Osteocyte (in vitro differentiated cells): Measurements from ENCODE around the gene CEACAM1. TPM values are rescaled to one million over a fixed set of nuclear protein-coding genes. Genes with fewer than 3 reads are reported as not detected.
"Not testable (repeated sequence)": the region's sequence is repeated elsewhere in the genome, so short reads cannot be mapped to it uniquely, and the experiment has no call there.

Experiments
- DNase-seq: peaks from one replicate; pipeline ENCODE4 v3.0.0; 2021; ENCODE audit warnings: mixed read lengths; ENCODE audit not compliant: unreplicated experiment; ENCODE audit errors: extremely low spot score
- H3K27ac Mint-ChIP-seq: one replicate; pipeline ENCODE4 v1.8.0; 2021; ENCODE audit warnings: mild to moderate bottlenecking, mixed read lengths; ENCODE audit not compliant: unreplicated experiment
- H3K27me3 Mint-ChIP-seq: one replicate; pipeline ENCODE4 v1.8.0; 2021; ENCODE audit warnings: mixed read lengths; ENCODE audit not compliant: unreplicated experiment
- H3K36me3 Mint-ChIP-seq: one replicate; pipeline ENCODE4 v1.8.0; 2021; ENCODE audit warnings: mixed read lengths; ENCODE audit not compliant: unreplicated experiment
- H3K4me1 Mint-ChIP-seq: one replicate; pipeline ENCODE4 v1.8.0; 2021; ENCODE audit warnings: mixed read lengths; ENCODE audit not compliant: unreplicated experiment
- H3K4me3 Mint-ChIP-seq: one replicate; pipeline ENCODE4 v1.8.0; 2021; ENCODE audit warnings: mild to moderate bottlenecking, moderate library complexity, mixed read lengths; ENCODE audit not compliant: unreplicated experiment
- H3K9me3 Mint-ChIP-seq: one replicate; pipeline ENCODE4 v1.8.0; 2021; ENCODE audit warnings: mixed read lengths; ENCODE audit not compliant: unreplicated experiment
- total RNA-seq: library from RNA; stranded (reverse); gene quantifications from 2 replicates; pipeline ENCODE4 v1.2.1, GENCODE V29; 2021
- TF ChIP-seq, protein P1 (sequence below): fragments of 200-600 bp; sonication (generic); IDR thresholded peaks from 2 replicates; pipeline ENCODE4 v1.5.0; 2021; ENCODE audit warnings: antibody characterized with exemption, mild to moderate bottlenecking, moderate library complexity

Gene CEACAM1
- total RNA-seq, 1 donor from 2014 or later = not detected

GRCh38 chr19:42495663-42496062 lies 32.6 kb downstream of the CEACAM1 start:
- H3K36me3 Mint-ChIP-seq = no peaks in the 10 kb centered on the region
- H3K4me1 Mint-ChIP-seq = peaks cover 14% of the 10 kb centered on the region

GRCh38 chr19:42494321-42494720 lies 34.0 kb downstream of the CEACAM1 start:
- TF ChIP-seq, protein P1, sequence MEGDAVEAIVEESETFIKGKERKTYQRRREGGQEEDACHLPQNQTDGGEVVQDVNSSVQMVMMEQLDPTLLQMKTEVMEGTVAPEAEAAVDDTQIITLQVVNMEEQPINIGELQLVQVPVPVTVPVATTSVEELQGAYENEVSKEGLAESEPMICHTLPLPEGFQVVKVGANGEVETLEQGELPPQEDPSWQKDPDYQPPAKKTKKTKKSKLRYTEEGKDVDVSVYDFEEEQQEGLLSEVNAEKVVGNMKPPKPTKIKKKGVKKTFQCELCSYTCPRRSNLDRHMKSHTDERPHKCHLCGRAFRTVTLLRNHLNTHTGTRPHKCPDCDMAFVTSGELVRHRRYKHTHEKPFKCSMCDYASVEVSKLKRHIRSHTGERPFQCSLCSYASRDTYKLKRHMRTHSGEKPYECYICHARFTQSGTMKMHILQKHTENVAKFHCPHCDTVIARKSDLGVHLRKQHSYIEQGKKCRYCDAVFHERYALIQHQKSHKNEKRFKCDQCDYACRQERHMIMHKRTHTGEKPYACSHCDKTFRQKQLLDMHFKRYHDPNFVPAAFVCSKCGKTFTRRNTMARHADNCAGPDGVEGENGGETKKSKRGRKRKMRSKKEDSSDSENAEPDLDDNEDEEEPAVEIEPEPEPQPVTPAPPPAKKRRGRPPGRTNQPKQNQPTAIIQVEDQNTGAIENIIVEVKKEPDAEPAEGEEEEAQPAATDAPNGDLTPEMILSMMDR = no peak
- peaks cover 14% of the 10 kb centered on the region for H3K4me1 Mint-ChIP-seq
- H3K4me3 Mint-ChIP-seq = no peak overlapping the region
- no peak overlapping the region for H3K27ac Mint-ChIP-seq
- H3K27me3 Mint-ChIP-seq = peaks cover 2% of the 10 kb centered on the region
- no peaks in the 10 kb centered on the region for H3K9me3 Mint-ChIP-seq
- DNase-seq = no peak
- H3K36me3 Mint-ChIP-seq = no peaks in the 10 kb centered on the region

More at GRCh38 chr19:42495663-42496062, 32.6 kb downstream of the CEACAM1 start:
- no peak overlapping the region for H3K27ac Mint-ChIP-seq
- peaks cover 2% of the 10 kb centered on the region for H3K27me3 Mint-ChIP-seq
- no peak for DNase-seq
- H3K9me3 Mint-ChIP-seq = no peaks in the 10 kb centered on the region
- no peak overlapping the region for H3K4me3 Mint-ChIP-seq
- TF ChIP-seq, protein P1 = no peak

DNA sequence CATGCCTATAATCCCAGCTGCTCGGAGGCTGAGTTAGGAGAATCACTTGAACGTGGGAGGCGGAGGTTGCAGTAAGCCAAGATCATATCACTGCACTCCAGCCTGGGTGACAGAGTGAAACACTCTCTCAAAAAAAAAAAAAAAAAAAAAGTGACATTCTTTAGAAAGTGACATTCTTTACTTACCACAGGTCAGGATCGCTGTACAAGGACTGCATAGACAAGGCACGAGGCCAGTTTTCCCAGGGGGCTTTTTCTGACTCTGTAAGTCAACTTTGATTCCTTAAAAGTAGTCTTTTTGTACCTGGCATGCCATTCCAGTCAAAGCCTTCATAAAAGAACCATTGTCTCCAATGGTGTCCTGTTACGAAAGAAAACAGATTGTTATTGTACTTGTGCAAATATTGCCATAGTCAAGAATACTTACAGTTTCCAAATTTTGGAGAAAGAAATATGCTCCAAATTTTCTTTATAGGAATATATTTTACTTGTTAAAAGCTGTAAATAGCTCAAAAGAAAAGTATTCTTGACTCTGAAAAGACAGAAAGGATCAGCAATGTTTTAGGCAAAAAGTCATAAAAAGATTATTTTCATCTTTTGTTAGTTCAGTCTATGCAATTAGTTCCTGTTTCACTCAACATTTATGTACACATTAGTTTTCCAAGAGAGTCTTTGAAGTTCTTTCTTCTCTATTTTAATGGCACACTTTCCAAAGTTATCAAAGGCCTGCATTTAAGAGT lies 39.3 kb downstream of the CEACAM1 start:
- peaks cover 2% of the 10 kb centered on the region for H3K4me1 Mint-ChIP-seq
- no peaks in the 10 kb centered on the region for H3K9me3 Mint-ChIP-seq
- no peak overlapping the region for H3K4me3 Mint-ChIP-seq
- TF ChIP-seq, protein P1 = no peak
- no peak for DNase-seq
- H3K36me3 Mint-ChIP-seq = no peaks in the 10 kb centered on the region
- H3K27ac Mint-ChIP-seq = no peak overlapping the region
- H3K27me3 Mint-ChIP-seq = peaks cover 2% of the 10 kb centered on the region

- peaks cover 2% of the 10 kb centered on the region for H3K27me3 Mint-ChIP-seq
- no peak overlapping the region for H3K4me3 Mint-ChIP-seq
- TF ChIP-seq, protein P1 = no peak
- H3K27ac Mint-ChIP-seq = no peak overlapping the region
- DNase-seq = no peak
- H3K4me1 Mint-ChIP-seq = peaks cover 2% of the 10 kb centered on the region
- H3K36me3 Mint-ChIP-seq = no peaks in the 10 kb centered on the region
- H3K9me3 Mint-ChIP-seq = no peaks in the 10 kb centered on the region
Measured at GRCh38 chr19:42487798-42488178, 40.5 kb downstream of the CEACAM1 start.

DNA sequence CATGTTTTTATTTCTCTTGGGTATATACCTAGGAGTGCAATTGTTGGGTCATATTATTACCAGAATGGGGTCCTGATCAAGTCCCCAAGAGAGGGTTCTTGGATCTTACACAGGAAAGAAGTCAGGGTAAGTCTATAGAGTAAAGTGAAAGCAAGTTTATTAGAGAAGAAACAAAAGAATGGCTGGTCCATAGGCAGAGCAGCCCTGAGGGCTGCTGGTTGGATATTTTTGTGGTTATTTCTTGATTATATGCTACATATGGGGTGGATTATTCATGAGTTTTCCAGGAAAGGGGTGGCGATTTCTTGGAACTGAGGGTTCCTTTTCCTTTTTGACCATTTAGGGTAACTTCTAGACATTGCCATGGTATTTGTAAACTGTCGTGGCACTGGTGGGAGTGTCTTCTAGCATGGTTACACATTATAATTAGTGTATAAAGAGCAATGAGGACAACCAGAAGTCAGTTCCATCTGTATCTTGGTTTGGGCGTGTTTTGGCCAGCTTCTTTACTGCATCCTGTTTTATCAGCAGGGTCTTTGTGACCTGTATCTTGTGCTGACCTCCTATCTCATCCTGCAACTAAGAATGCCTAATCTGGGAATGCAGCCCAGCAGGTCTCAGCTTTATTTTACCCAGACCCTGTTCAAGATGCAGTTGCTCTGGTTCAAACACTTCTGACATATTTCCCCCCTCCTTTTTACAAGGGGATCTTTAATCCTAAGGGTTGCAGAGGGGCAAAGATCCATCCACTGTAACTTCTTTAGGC lies 41.1 kb downstream of the CEACAM1 start:
- no peaks in the 10 kb centered on the region for H3K9me3 Mint-ChIP-seq
- TF ChIP-seq, protein P1 = no peak
- H3K27ac Mint-ChIP-seq = no peak overlapping the region
- peaks cover 2% of the 10 kb centered on the region for H3K27me3 Mint-ChIP-seq
- DNase-seq = no peak
- H3K4me1 Mint-ChIP-seq = peaks cover 2% of the 10 kb centered on the region
- no peaks in the 10 kb centered on the region for H3K36me3 Mint-ChIP-seq
- H3K4me3 Mint-ChIP-seq = no peak overlapping the region

DNA sequence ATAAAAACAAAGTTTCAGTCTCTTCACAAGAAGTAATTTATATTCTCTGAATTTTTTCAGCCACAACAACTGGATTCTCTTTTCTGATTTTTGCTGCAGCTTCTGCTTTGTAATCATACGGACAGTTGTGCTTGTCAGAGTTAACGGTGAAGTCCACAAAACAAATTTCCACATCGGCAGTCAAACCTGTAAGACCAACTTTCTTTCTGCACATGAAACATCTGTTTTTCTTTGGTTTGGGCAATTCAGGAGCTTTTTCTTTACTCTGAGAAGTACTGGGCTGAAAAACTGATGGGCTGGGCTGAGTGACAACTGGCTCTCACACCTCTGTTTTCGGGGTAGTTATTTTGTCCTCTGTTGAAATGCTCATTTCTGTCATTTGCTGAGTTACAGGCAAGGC lies 43.2 kb downstream of the CEACAM1 start:
- not testable (repeated sequence) for DNase-seq, H3K9me3 Mint-ChIP-seq, H3K4me1 Mint-ChIP-seq, H3K36me3 Mint-ChIP-seq, H3K27ac Mint-ChIP-seq, H3K27me3 Mint-ChIP-seq, H3K4me3 Mint-ChIP-seq
